Neural cell (in vitro differentiated cells): ENCODE measurements around the gene RAB3GAP2. TPM values are rescaled to one million over a fixed set of nuclear protein-coding genes. Genes with fewer than 3 reads are reported as not detected.

Experiments used
- H2AFZ ChIP-seq: fragments of 200-600, 300-800 bp; sonication (generic), shearing (Covaris generic); 2 replicates; pipeline ENCODE4 v1.6.0; 2014; ENCODE audit warnings: low read depth, mild to moderate bottlenecking, antibody characterized with exemption, low read length, moderate library complexity
- H3F3A ChIP-seq: fragments of 200-600 bp; shearing (Covaris generic); 2 replicates; pipeline ENCODE4 v1.6.1; 2016; ENCODE audit warnings: mild to moderate bottlenecking, moderate library complexity, mixed read lengths, antibody characterized with exemption, low read length; ENCODE audit not compliant: insufficient read depth, poor library complexity, severe bottlenecking
- H3K27ac ChIP-seq: fragments of 200-600, 300-800 bp; sonication (generic), shearing (Covaris generic); 2 replicates; pipeline ENCODE4 v1.5.1; 2014; ENCODE audit warnings: mild to moderate bottlenecking, low read length, moderate library complexity
- H3K27me3 ChIP-seq: fragments of 300-800, 200-600 bp; sonication (generic), shearing (Covaris generic); 2 replicates; pipeline ENCODE4 v1.6.0; 2014; ENCODE audit warnings: mild to moderate bottlenecking, low read depth, low read length, moderate library complexity; ENCODE audit not compliant: insufficient read depth
- H3K36me3 ChIP-seq: fragments of 300-800, 200-600 bp; sonication (generic), shearing (Covaris generic); 2 replicates; pipeline ENCODE4 v1.5.1; 2014; ENCODE audit warnings: mild to moderate bottlenecking, antibody characterized with exemption, low read length, moderate library complexity; ENCODE audit not compliant: insufficient read depth
- H3K4me2 ChIP-seq: fragments of 300-800, 200-600 bp; sonication (generic), shearing (Covaris generic); 2 replicates; pipeline ENCODE4 v1.6.0; 2014; ENCODE audit warnings: mild to moderate bottlenecking, low read length
- H3K4me3 ChIP-seq: fragments of 300-800, 200-600 bp; sonication (generic), shearing (Covaris generic); 2 replicates; pipeline ENCODE4 v1.5.1; 2014; ENCODE audit warnings: mild to moderate bottlenecking, low read length, moderate library complexity
- H3K79me2 ChIP-seq: fragments of 200-600 bp; shearing (Covaris generic); replicated peaks from 2 replicates; pipeline ENCODE4 v1.6.0; 2014; ENCODE audit warnings: mild to moderate bottlenecking, low read length, moderate library complexity; ENCODE audit not compliant: insufficient read depth
- H3K9ac ChIP-seq: fragments of 300-800, 200-600 bp; sonication (generic), shearing (Covaris generic); 2 replicates; pipeline ENCODE4 v1.6.1; 2016; ENCODE audit warnings: mild to moderate bottlenecking, low read length, mixed read lengths
- H3K9me2 ChIP-seq: fragments of 200-600 bp; shearing (Covaris generic); 2 replicates; pipeline ENCODE4 v1.6.1; 2016; ENCODE audit warnings: mild to moderate bottlenecking, low read length, mixed read lengths; ENCODE audit not compliant: insufficient read depth
- H3K9me3 ChIP-seq: fragments of 200-600, 300-800 bp; sonication (generic), shearing (Covaris generic); 2 replicates; pipeline ENCODE4 v1.6.1; 2016; ENCODE audit warnings: mild to moderate bottlenecking, mixed run types, low read length, moderate library complexity, mixed read lengths
- H4K20me1 ChIP-seq: fragments of 200-600 bp; shearing (Covaris generic); 2 replicates; pipeline ENCODE4 v1.6.1; 2016; ENCODE audit warnings: mild to moderate bottlenecking, mixed run types; ENCODE audit not compliant: insufficient read depth
- EP300 ChIP-seq: fragments of 450-650 bp; conservative IDR thresholded peaks from 2 replicates; pipeline ENCODE4 v1.6.1; 2014; ENCODE audit warnings: antibody characterized with exemption, mild to moderate bottlenecking, moderate library complexity; ENCODE audit not compliant: poor library complexity, severe bottlenecking
- EZH2 ChIP-seq: fragments of 200-600, 300-800 bp; shearing (Covaris generic), sonication (generic); IDR thresholded peaks from 2 replicates; pipeline ENCODE4 v1.6.1; 2014; ENCODE audit warnings: antibody characterized with exemption, low read length, borderline replicate concordance, mild to moderate bottlenecking; ENCODE audit not compliant: insufficient read depth, poor library complexity, severe bottlenecking
- MXI1 ChIP-seq: fragments of 450-650 bp; conservative IDR thresholded peaks from 2 replicates; pipeline ENCODE4 v1.6.1; 2014; ENCODE audit warnings: antibody characterized with exemption, mild to moderate bottlenecking; ENCODE audit not compliant: poor library complexity, severe bottlenecking
- POLR2AphosphoS5 ChIP-seq: IDR thresholded peaks from 2 replicates; pipeline ENCODE4 v1.6.1; 2012
- RAD21 ChIP-seq: fragments of 450-650 bp; conservative IDR thresholded peaks from 2 replicates; pipeline ENCODE4 v1.6.1; 2014; ENCODE audit warnings: antibody characterized with exemption, mild to moderate bottlenecking, moderate library complexity
- SMC3 ChIP-seq: fragments of 450-650 bp; conservative IDR thresholded peaks from 2 replicates; pipeline ENCODE4 v1.6.1; 2014; ENCODE audit warnings: antibody characterized with exemption, mild to moderate bottlenecking, moderate library complexity; ENCODE audit not compliant: poor library complexity
- TAF1 ChIP-seq: IDR thresholded peaks from 2 replicates; pipeline ENCODE4 v1.6.1; 2012; ENCODE audit warnings: low read depth
- polyA plus RNA-seq: library from polyadenylated mRNA; depleted of rRNA; stranded (reverse); fragments of >200 nt; gene quantifications from 2 replicates; pipeline ENCODE4 v1.2.3, GENCODE V29; 2014
- TF ChIP-seq, protein P1 (sequence below): IDR thresholded peaks from 2 replicates; pipeline ENCODE4 v1.6.1; 2012; ENCODE audit warnings: borderline replicate concordance
- TF ChIP-seq, protein P2 (sequence below): fragments of 450-650 bp; IDR thresholded peaks from 2 replicates; pipeline ENCODE4 v1.5.1; 2014; ENCODE audit warnings: antibody characterized with exemption, mild to moderate bottlenecking, moderate library complexity; ENCODE audit not compliant: poor library complexity, severe bottlenecking

The RAB3GAP2 gene
- polyA plus RNA-seq, 1 donor from 2014 or later: 39.9 TPM

DNA sequence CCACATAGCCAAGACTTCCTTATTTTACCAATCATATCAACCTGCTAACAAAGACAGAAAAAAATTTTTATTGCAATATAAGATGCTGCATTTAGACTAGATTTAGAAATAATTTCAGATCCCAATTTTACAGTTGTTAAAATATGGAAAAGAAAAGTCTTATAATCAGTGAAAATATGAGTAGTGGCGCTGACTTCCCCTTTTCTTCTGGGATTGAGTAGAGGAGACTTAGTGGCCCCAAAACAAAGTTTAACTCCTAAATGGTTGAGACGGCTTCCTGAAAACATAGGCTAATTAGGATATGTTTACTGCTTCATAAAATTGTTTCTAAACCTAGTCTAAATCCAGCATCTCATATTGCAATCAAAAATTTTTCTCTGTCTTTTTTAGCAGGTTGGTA, 68.4 kb downstream of the RAB3GAP2 start:
- no peak overlapping the region for H3K27ac ChIP-seq

DNA sequence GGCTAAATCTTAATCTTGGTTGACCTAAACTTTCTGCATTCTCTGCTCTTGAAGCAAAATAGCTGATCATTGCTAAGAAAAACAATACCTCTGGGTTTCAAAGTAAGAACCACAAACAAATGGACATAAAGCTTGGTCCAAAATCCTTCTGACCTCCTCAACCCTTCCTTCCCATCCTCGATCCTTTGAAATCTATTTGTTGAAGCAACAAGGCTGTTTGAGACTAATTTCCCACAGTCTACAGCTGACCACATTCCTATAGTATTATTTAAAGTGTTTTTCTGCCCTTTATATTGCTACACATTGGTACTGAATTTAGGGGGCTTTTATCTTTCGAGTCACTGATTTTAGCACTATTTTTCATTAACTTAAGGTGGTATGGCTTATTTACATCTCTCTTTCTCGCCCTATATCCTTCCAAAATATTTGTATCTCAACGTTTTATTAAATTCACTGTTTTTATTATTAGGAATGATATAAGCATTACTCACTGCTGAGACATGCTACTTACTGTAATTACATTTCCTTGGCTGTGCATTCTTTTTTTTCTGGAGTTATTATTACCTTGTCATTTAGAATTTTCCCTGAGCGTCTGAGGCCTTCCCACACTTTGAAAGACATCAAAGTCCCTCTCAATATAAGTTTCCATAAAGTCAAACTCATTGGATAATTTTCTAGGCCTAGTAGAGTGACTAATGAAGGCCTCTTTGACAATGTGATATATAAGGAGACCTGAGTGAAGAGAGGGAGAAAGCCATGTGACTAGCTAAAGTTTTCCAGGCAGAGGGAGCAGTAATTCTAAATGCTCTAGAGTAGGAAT, 73.9 kb downstream of the RAB3GAP2 start:
- peaks cover 18% of the 10 kb centered on the region for H3K36me3 ChIP-seq
- H3K9me3 ChIP-seq: no peaks in the 10 kb centered on the region
- H3K9me2 ChIP-seq: no peaks in the 10 kb centered on the region
- no peaks in the 10 kb centered on the region for H3K27me3 ChIP-seq
- H3K9ac ChIP-seq: no peak overlapping the region
- no peak overlapping the region for H3K4me2 ChIP-seq
- no peak overlapping the region for H3K4me3 ChIP-seq
- no peaks in the 10 kb centered on the region for H4K20me1 ChIP-seq
- TF ChIP-seq POLR2AphosphoS5: no peak
- no peak for TF ChIP-seq MXI1
- no peak for TF ChIP-seq EZH2
- no peak for TF ChIP-seq SMC3
- TF ChIP-seq TAF1: no peak
- TF ChIP-seq, protein P1, sequence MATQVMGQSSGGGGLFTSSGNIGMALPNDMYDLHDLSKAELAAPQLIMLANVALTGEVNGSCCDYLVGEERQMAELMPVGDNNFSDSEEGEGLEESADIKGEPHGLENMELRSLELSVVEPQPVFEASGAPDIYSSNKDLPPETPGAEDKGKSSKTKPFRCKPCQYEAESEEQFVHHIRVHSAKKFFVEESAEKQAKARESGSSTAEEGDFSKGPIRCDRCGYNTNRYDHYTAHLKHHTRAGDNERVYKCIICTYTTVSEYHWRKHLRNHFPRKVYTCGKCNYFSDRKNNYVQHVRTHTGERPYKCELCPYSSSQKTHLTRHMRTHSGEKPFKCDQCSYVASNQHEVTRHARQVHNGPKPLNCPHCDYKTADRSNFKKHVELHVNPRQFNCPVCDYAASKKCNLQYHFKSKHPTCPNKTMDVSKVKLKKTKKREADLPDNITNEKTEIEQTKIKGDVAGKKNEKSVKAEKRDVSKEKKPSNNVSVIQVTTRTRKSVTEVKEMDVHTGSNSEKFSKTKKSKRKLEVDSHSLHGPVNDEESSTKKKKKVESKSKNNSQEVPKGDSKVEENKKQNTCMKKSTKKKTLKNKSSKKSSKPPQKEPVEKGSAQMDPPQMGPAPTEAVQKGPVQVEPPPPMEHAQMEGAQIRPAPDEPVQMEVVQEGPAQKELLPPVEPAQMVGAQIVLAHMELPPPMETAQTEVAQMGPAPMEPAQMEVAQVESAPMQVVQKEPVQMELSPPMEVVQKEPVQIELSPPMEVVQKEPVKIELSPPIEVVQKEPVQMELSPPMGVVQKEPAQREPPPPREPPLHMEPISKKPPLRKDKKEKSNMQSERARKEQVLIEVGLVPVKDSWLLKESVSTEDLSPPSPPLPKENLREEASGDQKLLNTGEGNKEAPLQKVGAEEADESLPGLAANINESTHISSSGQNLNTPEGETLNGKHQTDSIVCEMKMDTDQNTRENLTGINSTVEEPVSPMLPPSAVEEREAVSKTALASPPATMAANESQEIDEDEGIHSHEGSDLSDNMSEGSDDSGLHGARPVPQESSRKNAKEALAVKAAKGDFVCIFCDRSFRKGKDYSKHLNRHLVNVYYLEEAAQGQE: no peak
- TF ChIP-seq, protein P2, sequence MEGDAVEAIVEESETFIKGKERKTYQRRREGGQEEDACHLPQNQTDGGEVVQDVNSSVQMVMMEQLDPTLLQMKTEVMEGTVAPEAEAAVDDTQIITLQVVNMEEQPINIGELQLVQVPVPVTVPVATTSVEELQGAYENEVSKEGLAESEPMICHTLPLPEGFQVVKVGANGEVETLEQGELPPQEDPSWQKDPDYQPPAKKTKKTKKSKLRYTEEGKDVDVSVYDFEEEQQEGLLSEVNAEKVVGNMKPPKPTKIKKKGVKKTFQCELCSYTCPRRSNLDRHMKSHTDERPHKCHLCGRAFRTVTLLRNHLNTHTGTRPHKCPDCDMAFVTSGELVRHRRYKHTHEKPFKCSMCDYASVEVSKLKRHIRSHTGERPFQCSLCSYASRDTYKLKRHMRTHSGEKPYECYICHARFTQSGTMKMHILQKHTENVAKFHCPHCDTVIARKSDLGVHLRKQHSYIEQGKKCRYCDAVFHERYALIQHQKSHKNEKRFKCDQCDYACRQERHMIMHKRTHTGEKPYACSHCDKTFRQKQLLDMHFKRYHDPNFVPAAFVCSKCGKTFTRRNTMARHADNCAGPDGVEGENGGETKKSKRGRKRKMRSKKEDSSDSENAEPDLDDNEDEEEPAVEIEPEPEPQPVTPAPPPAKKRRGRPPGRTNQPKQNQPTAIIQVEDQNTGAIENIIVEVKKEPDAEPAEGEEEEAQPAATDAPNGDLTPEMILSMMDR: no peak
- no peak for TF ChIP-seq RAD21
- no peak for TF ChIP-seq EP300
- H2AFZ ChIP-seq: no peak overlapping the region
- H3K27ac ChIP-seq: no peak overlapping the region
- no peaks in the 10 kb centered on the region for H3K79me2 ChIP-seq
- H3F3A ChIP-seq: no peaks in the 10 kb centered on the region

More for the DNA sequence above, 68.4 kb downstream of the RAB3GAP2 start:
- Histone ChIP-seq H3K36me3 (peaks cover 17% of the 10 kb centered on the region), H3K9me3 (no peaks in the 10 kb centered on the region), H3K27me3 (no peaks in the 10 kb centered on the region), H2AFZ (no peak overlapping the region), H4K20me1 (no peaks in the 10 kb centered on the region), H3K4me3 (no peak overlapping the region), H3F3A (no peaks in the 10 kb centered on the region), H3K9me2 (no peaks in the 10 kb centered on the region), H3K9ac (no peak overlapping the region), H3K4me2 (no peak overlapping the region), H3K79me2 (no peaks in the 10 kb centered on the region)
- TF ChIP-seq RAD21: no peak
- TF ChIP-seq SMC3: no peak
- no peak for TF ChIP-seq POLR2AphosphoS5
- TF ChIP-seq, protein P1: no peak
- TF ChIP-seq EZH2: no peak
- TF ChIP-seq MXI1: no peak
- no peak for TF ChIP-seq TAF1
- no peak for TF ChIP-seq EP300
- TF ChIP-seq, protein P2: no peak
